HCT116 (cell line): ENCODE results near the gene MTHFD2. TPM values are rescaled to one million over a fixed set of nuclear protein-coding genes. Genes with fewer than 3 reads are reported as not detected.
A peak's percentile ranks its signal among the peaks of the same experiment; 100 is the strongest.

ENCODE experiments used
- ATAC-seq: fragments of 200-7000 bp; cut with Tn5 transposase; 2 replicates; pipeline ENCODE4 v1.9.1; 2020; ENCODE audit warnings: mild to moderate bottlenecking, moderate library complexity
- Bru-seq: library from RNA; stranded (reverse); fragments of 400-500 nt; gene quantifications from one replicate; lab custom pipeline; 2021; lab: Mats Ljungman, UMichigan
- BruChase-seq, 2 experiments: library from RNA; stranded (reverse); fragments of 400-500 nt; gene quantifications; one replicate each; lab custom pipeline; 2021; lab: Mats Ljungman, UMichigan
- BruUV-seq: library from RNA; stranded (reverse); fragments of 400-500 nt; replicated peaks from 2 replicates; lab custom pipeline; 2021; lab: Mats Ljungman, UMichigan
- CTCF ChIA-PET: fragments of 300-600 bp; sonication (Branson Sonifier 250); formaldehyde crosslinking; loops from one replicate; lab custom pipeline; 2021; ENCODE audit warnings: antibody characterized with exemption; lab: Charles Lee
- POLR2A ChIA-PET: fragments of 300-600, 350-600 bp; sonication (Branson Sonifier 250); formaldehyde crosslinking; loops from one replicate; lab custom pipeline; 2021; ENCODE audit warnings: antibody characterized with exemption; lab: Charles Lee
- RAD21 ChIA-PET, 2 experiments: fragments of 300-600 bp; sonication (Branson Sonifier 250); formaldehyde crosslinking; loops; one replicate each; lab custom pipeline; 2023; ENCODE audit warnings: low total read pairs in 2 of 2; ENCODE audit not compliant: uncharacterized antibody in 2 of 2, unreplicated experiment in 2 of 2, low non-redundant PET in 1 of 2; lab: Charles Lee
- DNase-seq: peaks from one replicate; pipeline ENCODE4 v3.0.0-alpha.2; 2010; ENCODE audit warnings: low read depth, low spot score
- H2AFZ ChIP-seq: fragments of 200-600 bp; shearing (Covaris generic), sonication (generic); 2 replicates; pipeline ENCODE4 v1.6.1; 2017; ENCODE audit warnings: low read depth, mixed run types, mixed read lengths, antibody characterized with exemption, low read length; ENCODE audit not compliant: poor library complexity, severe bottlenecking
- H3K27ac ChIP-seq: 2 replicates; pipeline ENCODE4 v1.5.1; 2012; ENCODE audit warnings: low read depth, low read length
- H3K27me3 ChIP-seq: fragments of 200-600 bp; sonication (generic); 2 replicates; pipeline ENCODE4 v1.6.1; 2016; ENCODE audit warnings: mixed run types, low read length, mixed read lengths; ENCODE audit not compliant: insufficient read depth
- H3K36me3 ChIP-seq, 2 experiments: fragments of 200-500 bp in 1 of 2; fragments of 200-600 bp in 1 of 2; sonication (Bioruptor generic) in 1 of 2; sonication (generic) in 1 of 2; 2 replicates each; pipeline versions ENCODE4 v1.5.1 to v1.6.1; 2014 to 2016; ENCODE audit warnings: low read length in 2 of 2, inconsistent platforms in 1 of 2, mixed read lengths in 1 of 2, mixed run types in 1 of 2; ENCODE audit not compliant: insufficient read depth in 2 of 2, control insufficient read depth in 1 of 2
- H3K4me1 ChIP-seq, 2 experiments: fragments of 200-600 bp in 1 of 2; sonication (generic) in 1 of 2; 2 replicates each; pipeline versions ENCODE4 v1.5.1 to v1.6.1; 2012 to 2017; ENCODE audit warnings: low read length in 2 of 2, inconsistent platforms in 1 of 2, mild to moderate bottlenecking in 1 of 2, mixed read lengths in 1 of 2, mixed run types in 1 of 2, moderate library complexity in 1 of 2; ENCODE audit not compliant: insufficient read depth in 2 of 2, control insufficient read depth in 1 of 2
- H3K4me2 ChIP-seq: fragments of 200-600 bp; sonication (generic); 2 replicates; pipeline ENCODE4 v1.6.1; 2017; ENCODE audit warnings: mixed run types, low read length, mixed read lengths
- H3K4me3 ChIP-seq, 2 experiments: fragments of 200-600 bp in 1 of 2; sonication (generic) in 1 of 2; replicated peaks in 1 of 2; 2 replicates each; pipeline ENCODE4 v1.5.1; 2011 to 2016; ENCODE audit warnings: low read length in 2 of 2, control low read depth in 1 of 2, low read depth in 1 of 2, mild to moderate bottlenecking in 1 of 2, mixed read lengths in 1 of 2, mixed run types in 1 of 2
- H3K79me2 ChIP-seq: fragments of 200-600 bp; sonication (generic); 2 replicates; pipeline ENCODE4 v1.6.1; 2017; ENCODE audit warnings: mild to moderate bottlenecking, mixed run types, low read length, moderate library complexity, mixed read lengths; ENCODE audit not compliant: insufficient read depth
- H3K9ac ChIP-seq: fragments of 200-600 bp; sonication (generic); 2 replicates; pipeline ENCODE4 v1.6.1; 2016; ENCODE audit warnings: low read length, mixed read lengths
- H3K9me2 ChIP-seq: fragments of 200-600 bp; sonication (generic), shearing (Covaris generic); 2 replicates; pipeline ENCODE4 v1.6.1; 2017; ENCODE audit warnings: mixed run types, mild to moderate bottlenecking, moderate library complexity; ENCODE audit not compliant: insufficient read depth
- H3K9me3 ChIP-seq, 2 experiments: fragments of 200-500 bp in 1 of 2; fragments of 200-600 bp in 1 of 2; sonication (Bioruptor generic) in 1 of 2; sonication (generic) in 1 of 2; 2 replicates each; pipeline ENCODE4 v1.6.1; 2014 to 2017; ENCODE audit warnings: low read length in 2 of 2, mixed read lengths in 2 of 2, inconsistent platforms in 1 of 2, low read depth in 1 of 2, mild to moderate bottlenecking in 1 of 2, mixed run types in 1 of 2, moderate library complexity in 1 of 2; ENCODE audit not compliant: control insufficient read depth in 1 of 2, insufficient read depth in 1 of 2
- H4K20me1 ChIP-seq: fragments of 200-600 bp; sonication (generic), shearing (Covaris generic); 2 replicates; pipeline ENCODE4 v1.6.1; 2017; ENCODE audit warnings: mixed run types, mild to moderate bottlenecking, moderate library complexity; ENCODE audit not compliant: insufficient read depth
- CBX3 ChIP-seq: IDR thresholded peaks from 2 replicates; pipeline ENCODE4 v1.6.1; 2012; ENCODE audit warnings: low read depth
- CEBPB ChIP-seq: IDR thresholded peaks from 2 replicates; pipeline ENCODE4 v1.6.1; 2012; ENCODE audit warnings: low read depth
- CTCF ChIP-seq, 3 experiments: fragments of 200-600 bp in 1 of 3; sonication (generic) in 1 of 3; IDR thresholded peaks in 2 of 3; conservative IDR thresholded peaks in 1 of 3; 2 replicates each; pipeline ENCODE4 v1.5.1; 2012 to 2017; ENCODE audit warnings: low read depth in 2 of 3, low read length in 2 of 3, antibody characterized with exemption in 1 of 3, borderline replicate concordance in 1 of 3, control low read depth in 1 of 3, mild to moderate bottlenecking in 1 of 3, mixed read lengths in 1 of 3, mixed run types in 1 of 3, moderate library complexity in 1 of 3; ENCODE audit not compliant: insufficient read depth in 1 of 3
- ELF1 ChIP-seq: IDR thresholded peaks from 2 replicates; pipeline ENCODE4 v1.6.1; 2012; ENCODE audit warnings: low read depth, borderline replicate concordance
- EZH2 ChIP-seq: fragments of 200-600 bp; sonication (generic); IDR thresholded peaks from 2 replicates; pipeline ENCODE4 v1.6.1; 2017; ENCODE audit warnings: antibody characterized with exemption, mixed run types
- JUND ChIP-seq: IDR thresholded peaks from 2 replicates; pipeline ENCODE4 v1.6.1; 2012
- POLR2A ChIP-seq: IDR thresholded peaks from 2 replicates; pipeline ENCODE4 v1.7.0; 2011; ENCODE audit warnings: borderline replicate concordance; ENCODE audit not compliant: insufficient read depth, insufficient read length; ENCODE audit errors: extremely low read depth
- POLR2AphosphoS5 ChIP-seq: IDR thresholded peaks from 2 replicates; pipeline ENCODE4 v1.6.1; 2011; ENCODE audit warnings: mild to moderate bottlenecking, low read depth, low read length, moderate library complexity
- RAD21 ChIP-seq: IDR thresholded peaks from 2 replicates; pipeline ENCODE4 v1.6.1; 2012; ENCODE audit warnings: low read depth, mild to moderate bottlenecking
- SIN3A ChIP-seq: IDR thresholded peaks from 2 replicates; pipeline ENCODE4 v1.6.1; 2012; ENCODE audit warnings: low read depth
- SP1 ChIP-seq: IDR thresholded peaks from 2 replicates; pipeline ENCODE4 v1.6.1; 2012; ENCODE audit warnings: low read depth
- SRF ChIP-seq: IDR thresholded peaks from 2 replicates; pipeline ENCODE4 v1.6.1; 2012; ENCODE audit warnings: low read depth
- TCF7L2 ChIP-seq: IDR thresholded peaks from 2 replicates; pipeline ENCODE4 v1.7.0; 2011; ENCODE audit warnings: borderline replicate concordance, inconsistent platforms; ENCODE audit not compliant: insufficient read depth, insufficient read length; ENCODE audit errors: extremely low read depth
- YY1 ChIP-seq: IDR thresholded peaks from 2 replicates; pipeline ENCODE4 v1.6.1; 2011; ENCODE audit warnings: low read length, low read depth, moderate library complexity, mild to moderate bottlenecking; ENCODE audit not compliant: insufficient replicate concordance; ENCODE audit errors: extremely low read depth
- ZFX ChIP-seq: fragments of 450-650 bp; IDR thresholded peaks from 2 replicates; pipeline ENCODE4 v1.6.1; 2017
- intact Hi-C: fragments of 100-400 bp; cut with micrococcal nuclease; formaldehyde crosslinking; loops from 2 replicates; pipeline ENCODE4 v1.10.0; 2022
- long read RNA-seq: library from polyadenylated mRNA; unstranded; transcript quantifications from one replicate; pipeline ENCODE4 v2.0.0, GENCODE V29; 2021; ENCODE audit not compliant: unreplicated experiment
- polyA plus RNA-seq: library from polyadenylated mRNA; unstranded; fragments of >200 nt; gene quantifications from 2 replicates; pipeline ENCODE4 v1.2.1, GENCODE V29; 2012; ENCODE audit warnings: missing spikeins
- total RNA-seq: library from RNA; stranded (reverse); gene quantifications from one replicate; pipeline ENCODE4 v1.2.1, GENCODE V29; 2021; ENCODE audit not compliant: unreplicated experiment
- TF ChIP-seq, protein P1 (sequence below): IDR thresholded peaks from 2 replicates; pipeline ENCODE4 v1.6.1; 2011; ENCODE audit warnings: mild to moderate bottlenecking, low read length, moderate library complexity; ENCODE audit not compliant: insufficient replicate concordance; ENCODE audit errors: extremely low read depth
- TF ChIP-seq, protein P2 (sequence below): IDR thresholded peaks from 2 replicates; pipeline ENCODE4 v1.6.1; 2012

Gene MTHFD2
- total RNA-seq, result 445 TPM
- 397 and 466 TPM in 2 replicates for polyA plus RNA-seq
- percentile 99 among the genes with signal in this experiment for Bru-seq, nascent RNA
- percentile 100 among the genes with signal in this experiment for BruChase-seq, experiment 1, labeled RNA remaining after a 6-hour chase
- BruChase-seq, experiment 2, labeled RNA remaining after a 2-hour chase, result percentile 99 among the genes with signal in this experiment
- long read RNA-seq, full-length matches to known transcripts, result 1,075 of 1,413 reads
- long read RNA-seq, partial matches to known transcripts, result 20 of 1,413 reads
- long read RNA-seq, other reads (novel, unspliced or antisense), result 318 of 1,413 reads

- peak within 1 kb of the TSS; percentile 97 for H3K4me2 ChIP-seq
- peak within 1 kb of the TSS; percentile 94 for H3K27ac ChIP-seq
- ChIA-PET POLR2A (interaction anchor here (1.1 to 2.3 kb wide), 5 partner anchors 9 to 370 kb away, joined by 4 to 8 read pairs (median 5); partner anchors contain the start of genes MOB1A and STAMBP), RAD21 (no interaction called here), CTCF (no interaction called here)
- H3K79me2 ChIP-seq, result peaks cover 52% of the 10 kb centered on the region
- DNase-seq (peak; percentile 65), ATAC-seq (peak; percentile 93)
- H3K4me1 ChIP-seq, result peaks cover 17 to 19% of the 10 kb centered on the region in 2 experiments; a peak in 3 of 4 replicates
- H3K9me3 ChIP-seq, result no peaks in the 10 kb centered on the region
- no peaks in the 10 kb centered on the region for H3K9me2 ChIP-seq
- peaks cover 5 to 8% of the 10 kb centered on the region in 2 experiments; a peak in 2 of 4 replicates for H3K36me3 ChIP-seq
- no peaks in the 10 kb centered on the region for H3K27me3 ChIP-seq
- peak within 1 kb of the TSS; percentile 93 to 96 for H3K4me3 ChIP-seq
- BruUV-seq, result no TSS peak
- peaks cover 21% of the 10 kb centered on the region; the same call in 1 of the 2 replicates for H4K20me1 ChIP-seq
- TF ChIP-seq CBX3 (peak; percentile 86), RAD21 (0 out of 2 replicates have a peak, but pooled peaks have one; percentile 28), CTCF (IDR thresholded peaks at IDR 0.05 in 2 of 3, conservative IDR thresholded peaks at IDR 0.05 in 1 of 3; ENCODE audit: borderline replicate concordance in 1 of 3, insufficient read depth in 1 of 3, low read depth in 2 of 3, low read length in 2 of 3) (peak; percentile 25 to 76 (median 65); a peak in 5 of 6 replicates), SIN3A (peak; percentile 98), SP1 (peak; percentile 94), POLR2AphosphoS5 (peak; percentile 98), SRF (no peak), POLR2A (peak; percentile 99), YY1 (peak; percentile 42), CEBPB (peak; percentile 57; the same call in 1 of the 2 replicates), JUND (no peak), TCF7L2 (no peak), ZFX (peak; percentile 52), EZH2 (no peak), ELF1 (no peak)
- TF ChIP-seq, protein P1, sequence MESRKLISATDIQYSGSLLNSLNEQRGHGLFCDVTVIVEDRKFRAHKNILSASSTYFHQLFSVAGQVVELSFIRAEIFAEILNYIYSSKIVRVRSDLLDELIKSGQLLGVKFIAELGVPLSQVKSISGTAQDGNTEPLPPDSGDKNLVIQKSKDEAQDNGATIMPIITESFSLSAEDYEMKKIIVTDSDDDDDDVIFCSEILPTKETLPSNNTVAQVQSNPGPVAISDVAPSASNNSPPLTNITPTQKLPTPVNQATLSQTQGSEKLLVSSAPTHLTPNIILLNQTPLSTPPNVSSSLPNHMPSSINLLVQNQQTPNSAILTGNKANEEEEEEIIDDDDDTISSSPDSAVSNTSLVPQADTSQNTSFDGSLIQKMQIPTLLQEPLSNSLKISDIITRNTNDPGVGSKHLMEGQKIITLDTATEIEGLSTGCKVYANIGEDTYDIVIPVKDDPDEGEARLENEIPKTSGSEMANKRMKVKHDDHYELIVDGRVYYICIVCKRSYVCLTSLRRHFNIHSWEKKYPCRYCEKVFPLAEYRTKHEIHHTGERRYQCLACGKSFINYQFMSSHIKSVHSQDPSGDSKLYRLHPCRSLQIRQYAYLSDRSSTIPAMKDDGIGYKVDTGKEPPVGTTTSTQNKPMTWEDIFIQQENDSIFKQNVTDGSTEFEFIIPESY, result no peak
- TF ChIP-seq, protein P2, sequence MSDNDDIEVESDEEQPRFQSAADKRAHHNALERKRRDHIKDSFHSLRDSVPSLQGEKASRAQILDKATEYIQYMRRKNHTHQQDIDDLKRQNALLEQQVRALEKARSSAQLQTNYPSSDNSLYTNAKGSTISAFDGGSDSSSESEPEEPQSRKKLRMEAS, result peak; percentile 99
- H2AFZ ChIP-seq, result peak within 1 kb of the TSS; percentile 34
- peak within 1 kb of the TSS; percentile 100 for H3K9ac ChIP-seq
- intact Hi-C loops, result no loop called here
Observed at GRCh38 chr2:74198461-74199274, at the start of gene MTHFD2. MTHFD2 (plus strand) TSS chr2:74198615; CDS start chr2:74198642, 27 bp downstream.
